T-helper 1 cell (primary cell): ENCODE results near the gene SLC39A11.

Experiments used
- DNase-seq, 5 donors: peaks; one replicate each; pipeline ENCODE4 v3.0.0-alpha.2; 2012 to 2020

The SLC39A11 gene

GRCh38 chr17:73042809-73043685, 49.4 kb downstream of the SLC39A11 start:
- no peak for DNase-seq

- DNase-seq: no peak
Observed at GRCh38 chr17:73042225-73042624, 50.3 kb downstream of the SLC39A11 start.

GRCh38 chr17:73039282-73039681, 53.2 kb downstream of the SLC39A11 start:
- DNase-seq: no peak

GRCh38 chr17:73031472-73031871, 61.0 kb downstream of the SLC39A11 start:
- DNase-seq: no peak

- no peak for DNase-seq
Observed at GRCh38 chr17:73030995-73031394, 61.5 kb downstream of the SLC39A11 start.

GRCh38 chr17:73030501-73030921, 62.0 kb downstream of the SLC39A11 start:
- DNase-seq: no peak

- DNase-seq: no peak
Observed at GRCh38 chr17:73029991-73030390, 62.5 kb downstream of the SLC39A11 start.

GRCh38 chr17:73029021-73029420, 63.5 kb downstream of the SLC39A11 start:
- DNase-seq: no peak

- DNase-seq: no peak
Observed at GRCh38 chr17:73028299-73028755, 64.2 kb downstream of the SLC39A11 start.

GRCh38 chr17:73027130-73027741, 65.3 kb downstream of the SLC39A11 start:
- no peak for DNase-seq

- DNase-seq: no peak
Observed at GRCh38 chr17:73025041-73025560, 67.4 kb downstream of the SLC39A11 start.

GRCh38 chr17:73023759-73024158, 68.7 kb downstream of the SLC39A11 start:
- DNase-seq: no peak

- DNase-seq: no peak
Observed at GRCh38 chr17:73022694-73023093, 69.8 kb downstream of the SLC39A11 start.

GRCh38 chr17:73021771-73022170, 70.7 kb downstream of the SLC39A11 start:
- no peak for DNase-seq

GRCh38 chr17:73020110-73020509, 72.4 kb downstream of the SLC39A11 start:
- no peak for DNase-seq

- no peak for DNase-seq
Observed at GRCh38 chr17:73018599-73018998, 73.9 kb downstream of the SLC39A11 start.

- no peak for DNase-seq
Observed at GRCh38 chr17:73017658-73018057, 74.8 kb downstream of the SLC39A11 start.

- DNase-seq: no peak
Observed at GRCh38 chr17:73015722-73016276, 76.7 kb downstream of the SLC39A11 start.

- no peak for DNase-seq
Observed at GRCh38 chr17:73013816-73014663, 78.4 kb downstream of the SLC39A11 start.

- no peak for DNase-seq
Observed at GRCh38 chr17:73013301-73013700, 79.2 kb downstream of the SLC39A11 start.

GRCh38 chr17:73011016-73011486, 81.4 kb downstream of the SLC39A11 start:
- DNase-seq: no peak

GRCh38 chr17:73010414-73010813, 82.1 kb downstream of the SLC39A11 start:
- no peak for DNase-seq
